Uterus (tissue), 4 donors: ENCODE results near the gene NOTCH1. TPM values are rescaled to one million over a fixed set of nuclear protein-coding genes. Genes with fewer than 3 reads are reported as not detected.

Experiments
- DNase-seq, 2 donors: peaks; one replicate each; pipeline ENCODE4 v3.0.0-alpha.2; 2019 to 2020
- H3K27ac ChIP-seq, 2 donors: fragments of 200-600 bp; sonication (generic); 1 replicate in 1 of 2; 2 replicates in 1 of 2; pipeline ENCODE4 v1.5.1; 2016 to 2018
- H3K27me3 ChIP-seq, 2 donors: fragments of 200-600 bp; sonication (generic); one replicate each; pipeline ENCODE4 v1.5.1; 2018 to 2019; ENCODE audit warnings: control low read depth in 1 of 2
- H3K36me3 ChIP-seq, 2 donors: fragments of 200-600 bp; sonication (generic); one replicate each; pipeline ENCODE4 v1.5.1; 2019; ENCODE audit warnings: control low read depth in 1 of 2
- H3K4me1 ChIP-seq, 2 donors: fragments of 200-600 bp; sonication (generic); one replicate each; pipeline ENCODE4 v1.5.1; 2018 to 2019; ENCODE audit warnings: control low read depth in 1 of 2
- H3K4me3 ChIP-seq, 2 donors: fragments of 200-600 bp; sonication (generic); 1 replicate in 1 of 2; 2 replicates in 1 of 2; pipeline ENCODE4 v1.5.1; 2018 to 2019; ENCODE audit warnings: mild to moderate bottlenecking in 1 of 2
- H3K9me3 ChIP-seq, 2 donors: fragments of 200-600 bp; sonication (generic); one replicate each; pipeline ENCODE4 v1.5.1; 2019; ENCODE audit warnings: control low read depth in 1 of 2
- CTCF ChIP-seq, 4 experiments: fragments of 200-600 bp in 2 of 4; fragments of 450-650 bp in 2 of 4; sonication (generic) in 2 of 4; IDR thresholded peaks; one replicate each; pipeline ENCODE4 v1.5.1; 2016 to 2019; ENCODE audit warnings: antibody characterized with exemption in 4 of 4, mild to moderate bottlenecking in 2 of 4, moderate library complexity in 1 of 4
- POLR2A ChIP-seq, 2 donors: fragments of 450-650 bp; IDR thresholded peaks; one replicate each; pipeline ENCODE4 v1.6.1; 2016; ENCODE audit warnings: antibody characterized with exemption in 2 of 2, mild to moderate bottlenecking in 1 of 2, moderate library complexity in 1 of 2
- intact Hi-C: fragments of 100-400 bp; cut with DNase I; formaldehyde crosslinking; loops from one replicate; pipeline ENCODE4 v1.15.1; 2023; ENCODE audit warnings: low total_unique reads
- total RNA-seq, 4 donors: library from RNA; depleted of rRNA in 3 of 4; stranded (reverse); fragments of >200 nt in 3 of 4; gene quantifications; one replicate each; pipeline versions ENCODE4 v1.1.0 to v1.2.4, GENCODE V29; 2014 to 2023
- donor health status: DM: yes; HTN: yes; CAD: no.

NOTCH1 gene
- total RNA-seq, 4 donors from 2014 or later = 19.7 to 109 (median 35.6) TPM

- DNase-seq = no peak
- intact Hi-C loops = loop anchor here (10.0 kb wide), 1 partner anchor 57 kb away; the partner anchor contains the start of gene NOTCH1
- H3K4me1 ChIP-seq = peaks cover 0 to 12% of the 10 kb centered on the region in 2 donors
These were observed 58.2 kb downstream of the NOTCH1 start for GRCh38 chr9:136487672-136488071.

GRCh38 chr9:136486823-136487620 is 58.8 kb downstream of the NOTCH1 start:
- DNase-seq = no peak
- intact Hi-C loops = loop anchor here (10.0 kb wide), 1 partner anchor 58 kb away; the partner anchor contains the start of gene NOTCH1
- Histone ChIP-seq H3K36me3 (no peaks in the 10 kb centered on the region), H3K4me3 (no peak overlapping the region), H3K4me1 (peaks cover 0 to 12% of the 10 kb centered on the region in 2 donors), H3K27ac (no peak overlapping the region), H3K9me3 (no peaks in the 10 kb centered on the region), H3K27me3 (no peaks in the 10 kb centered on the region)
- no peak for TF ChIP-seq CTCF (IDR thresholded peaks at IDR 0.05)
- TF ChIP-seq POLR2A (IDR thresholded peaks at IDR 0.05) = no peak

More at GRCh38 chr9:136487672-136488071, 58.2 kb downstream of the NOTCH1 start:
- Histone ChIP-seq H3K27ac (no peak overlapping the region), H3K27me3 (no peaks in the 10 kb centered on the region), H3K9me3 (no peaks in the 10 kb centered on the region), H3K36me3 (no peaks in the 10 kb centered on the region), H3K4me3 (no peak overlapping the region)
- TF ChIP-seq POLR2A (IDR thresholded peaks at IDR 0.05) (no peak), CTCF (IDR thresholded peaks at IDR 0.05) (no peak)

- TF ChIP-seq CTCF (IDR thresholded peaks at IDR 0.05) (no peak), POLR2A (IDR thresholded peaks at IDR 0.05) (no peak)
- Histone ChIP-seq H3K27ac (no peak overlapping the region), H3K9me3 (no peaks in the 10 kb centered on the region), H3K36me3 (no peaks in the 10 kb centered on the region), H3K4me1 (peaks cover 7 to 16% of the 10 kb centered on the region in 2 donors), H3K4me3 (no peak overlapping the region), H3K27me3 (no peaks in the 10 kb centered on the region)
- intact Hi-C loops = loop anchor here (10.0 kb wide), 1 partner anchor 59 kb away; the partner anchor contains the start of gene NOTCH1
- no peak for DNase-seq
These were observed 59.7 kb downstream of the NOTCH1 start for GRCh38 chr9:136486131-136486530.

- DNase-seq = peak; percentile 82 to 83
- no peaks in the 10 kb centered on the region for H3K36me3 ChIP-seq
- TF ChIP-seq POLR2A (IDR thresholded peaks at IDR 0.05) (no peak), CTCF (IDR thresholded peaks at IDR 0.05) (peak; percentile 79 to 94 (median 87))
- intact Hi-C loops = loop anchor here (2.0 to 10.0 kb wide), 2 partner anchors 59 to 145 kb away; partner anchors contain the start of gene NOTCH1
- no peak overlapping the region for H3K4me3 ChIP-seq
- no peak overlapping the region for H3K27ac ChIP-seq
- no peaks in the 10 kb centered on the region for H3K9me3 ChIP-seq
- peaks cover 7 to 16% of the 10 kb centered on the region in 2 donors for H3K4me1 ChIP-seq
- no peaks in the 10 kb centered on the region for H3K27me3 ChIP-seq
These were observed 60.5 kb downstream of the NOTCH1 start for GRCh38 chr9:136485049-136486045.
